ENCODE measurements around the gene DHCR24. TPM values are rescaled to one million over a fixed set of nuclear protein-coding genes. Genes with fewer than 3 reads are reported as not detected.

DHCR24 gene
- total and polyA plus RNA-seq, 2 donors (not counting 1 experiment from before 2014, with no cell fraction given), result 5.2 to 13.3 TPM

GRCh38 chr1:54835970-54836369 lies 51.0 kb downstream of the DHCR24 start:
- no CpG with 5 or more reads among the region's 5 CpGs for WGBS (ENCODE audit: insufficient coverage)
- H3K27me3 Mint-ChIP-seq, result peaks cover 7% of the 10 kb centered on the region
- ATAC-seq (ENCODE audit: low read depth) (no peak), DNase-seq (no peak)
- Histone ChIP-seq H3K27me3 (replicated peaks in 1 of 4; ENCODE audit: control extremely low read depth in 1 of 4, control insufficient read depth in 3 of 4, insufficient read depth in 4 of 4, low read length in 3 of 4) (peaks cover 0 to 10% (median 0%) of the 10 kb centered on the region in 4 experiments), H3K9ac (ENCODE audit: low read length) (no peak overlapping the region), H3K4me2 (replicated peaks; ENCODE audit: low read depth, low read length, poor library complexity, severe bottlenecking) (no peak overlapping the region), H3K79me2 (ENCODE audit: control insufficient read depth, insufficient read depth, low read length) (no peaks in the 10 kb centered on the region), H3K27ac (ENCODE audit: low read length in 2 of 2) (no peak overlapping the region), H3K4me3 (ENCODE audit: control extremely low read depth in 1 of 5, extremely low read depth in 1 of 5, insufficient read depth in 1 of 5, low read depth in 2 of 5, low read length in 4 of 5) (no peak overlapping the region), H3K36me3 (replicated peaks in 1 of 2; ENCODE audit: control extremely low read depth in 1 of 2, control insufficient read depth in 1 of 2, extremely low read depth in 1 of 2, insufficient read depth in 2 of 2, low read length in 1 of 2) (no peaks in the 10 kb centered on the region), H3K4me1 (ENCODE audit: control insufficient read depth in 2 of 2, insufficient read depth in 2 of 2, low read length in 2 of 2) (no peaks in the 10 kb centered on the region), H2AFZ (ENCODE audit: insufficient read depth, low read depth, low read length, poor library complexity, severe bottlenecking) (no peak overlapping the region), H4K20me1 (ENCODE audit: control insufficient read depth, insufficient read depth, low read length, poor library complexity, severe bottlenecking) (no peaks in the 10 kb centered on the region), H3K9me3 (ENCODE audit: control extremely low read depth in 1 of 3, control insufficient read depth in 2 of 3, insufficient read depth in 1 of 3, low read length in 2 of 3) (peaks cover 0 to 9% (median 0%) of the 10 kb centered on the region in 3 donors)
- H3K9me3 Mint-ChIP-seq (ENCODE audit: insufficient read depth), result peaks cover 2% of the 10 kb centered on the region
- no peak overlapping the region for H3K27ac Mint-ChIP-seq
- TF ChIP-seq, protein P1, sequence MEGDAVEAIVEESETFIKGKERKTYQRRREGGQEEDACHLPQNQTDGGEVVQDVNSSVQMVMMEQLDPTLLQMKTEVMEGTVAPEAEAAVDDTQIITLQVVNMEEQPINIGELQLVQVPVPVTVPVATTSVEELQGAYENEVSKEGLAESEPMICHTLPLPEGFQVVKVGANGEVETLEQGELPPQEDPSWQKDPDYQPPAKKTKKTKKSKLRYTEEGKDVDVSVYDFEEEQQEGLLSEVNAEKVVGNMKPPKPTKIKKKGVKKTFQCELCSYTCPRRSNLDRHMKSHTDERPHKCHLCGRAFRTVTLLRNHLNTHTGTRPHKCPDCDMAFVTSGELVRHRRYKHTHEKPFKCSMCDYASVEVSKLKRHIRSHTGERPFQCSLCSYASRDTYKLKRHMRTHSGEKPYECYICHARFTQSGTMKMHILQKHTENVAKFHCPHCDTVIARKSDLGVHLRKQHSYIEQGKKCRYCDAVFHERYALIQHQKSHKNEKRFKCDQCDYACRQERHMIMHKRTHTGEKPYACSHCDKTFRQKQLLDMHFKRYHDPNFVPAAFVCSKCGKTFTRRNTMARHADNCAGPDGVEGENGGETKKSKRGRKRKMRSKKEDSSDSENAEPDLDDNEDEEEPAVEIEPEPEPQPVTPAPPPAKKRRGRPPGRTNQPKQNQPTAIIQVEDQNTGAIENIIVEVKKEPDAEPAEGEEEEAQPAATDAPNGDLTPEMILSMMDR (IDR thresholded peaks at IDR 0.05), result no peak
- no peak for TF ChIP-seq EZH2 (IDR thresholded peaks at IDR 0.05; ENCODE audit: borderline replicate concordance, insufficient read depth, low read depth, low read length, poor library complexity, severe bottlenecking)
- no peaks in the 10 kb centered on the region for H3K4me1 Mint-ChIP-seq
- CTCF ChIA-PET, result no interaction called here
- POLR2A ChIA-PET, result no interaction called here
- intact Hi-C loops (cut with micrococcal nuclease), result no loop called here
- H3K4me3 Mint-ChIP-seq, result no peak overlapping the region

DNA sequence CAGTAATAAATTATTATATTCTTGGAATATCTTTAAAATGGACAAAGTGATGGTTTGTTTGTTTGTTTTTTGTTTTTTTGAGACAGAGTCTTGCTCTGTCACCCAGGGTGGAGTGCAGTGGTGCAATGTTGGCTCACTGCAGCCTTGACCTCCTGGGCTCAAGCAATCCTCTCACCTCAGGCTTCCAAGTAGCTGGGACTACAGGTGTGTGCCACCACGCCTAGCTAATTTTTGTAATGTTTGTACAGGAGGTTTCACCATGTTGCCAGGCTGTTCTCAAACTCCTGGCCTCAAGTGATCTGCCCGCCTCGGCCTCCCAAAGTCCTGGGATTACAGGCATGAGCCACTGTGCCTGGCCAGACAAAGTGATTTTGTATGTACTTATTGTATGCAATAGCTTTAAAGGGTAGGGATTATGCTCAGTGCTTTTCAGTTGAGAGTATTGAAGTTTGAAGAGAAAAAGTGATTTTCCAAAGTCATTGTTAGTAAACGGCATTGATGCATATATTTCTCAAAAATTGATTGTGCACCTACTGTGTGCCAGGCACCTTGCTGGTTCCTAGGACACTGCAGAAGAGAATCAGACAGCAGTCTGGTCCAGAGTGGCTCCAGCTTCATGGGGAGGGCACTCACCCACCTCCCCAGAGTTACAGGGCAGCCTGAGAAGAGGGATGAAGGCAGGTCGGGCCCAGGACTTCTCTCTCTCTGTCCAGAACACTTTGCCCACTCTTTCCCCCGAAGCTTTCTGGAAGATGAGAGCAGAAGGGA lies 51.7 kb downstream of the DHCR24 start:
- Mint-ChIP-seq H3K9me3 (ENCODE audit: insufficient read depth) (peaks cover 2% of the 10 kb centered on the region), H3K27ac (no peak overlapping the region), H3K4me3 (no peak overlapping the region), H3K27me3 (peaks cover 13% of the 10 kb centered on the region), H3K4me1 (no peaks in the 10 kb centered on the region)
- ChIA-PET CTCF (no interaction called here), POLR2A (no interaction called here)
- 94% methylated on average over 3 of the region's 6 CpGs for WGBS (ENCODE audit: insufficient coverage)
- H3K79me2 ChIP-seq (ENCODE audit: control insufficient read depth, insufficient read depth, low read length), result no peaks in the 10 kb centered on the region
- ATAC-seq (ENCODE audit: low read depth), result no peak
- no peaks in the 10 kb centered on the region for H4K20me1 ChIP-seq (ENCODE audit: control insufficient read depth, insufficient read depth, low read length, poor library complexity, severe bottlenecking)
- no peaks in the 10 kb centered on the region for H3K4me1 ChIP-seq (ENCODE audit: control insufficient read depth in 2 of 2, insufficient read depth in 2 of 2, low read length in 2 of 2)
- peaks cover 0 to 9% (median 0%) of the 10 kb centered on the region in 3 donors for H3K9me3 ChIP-seq (ENCODE audit: control extremely low read depth in 1 of 3, control insufficient read depth in 2 of 3, insufficient read depth in 1 of 3, low read length in 2 of 3)
- H3K9ac ChIP-seq (ENCODE audit: low read length), result no peak overlapping the region
- H3K4me3 ChIP-seq (ENCODE audit: control extremely low read depth in 1 of 5, extremely low read depth in 1 of 5, insufficient read depth in 1 of 5, low read depth in 2 of 5, low read length in 4 of 5), result no peak overlapping the region
- peaks cover 0 to 10% (median 0%) of the 10 kb centered on the region in 4 experiments for H3K27me3 ChIP-seq (replicated peaks in 1 of 4; ENCODE audit: control extremely low read depth in 1 of 4, control insufficient read depth in 3 of 4, insufficient read depth in 4 of 4, low read length in 3 of 4)
- intact Hi-C loops (cut with micrococcal nuclease), result no loop called here
- no peak overlapping the region for H3K27ac ChIP-seq (ENCODE audit: low read length in 2 of 2)
- TF ChIP-seq, protein P1 (IDR thresholded peaks at IDR 0.05), result no peak
- TF ChIP-seq EZH2 (IDR thresholded peaks at IDR 0.05; ENCODE audit: borderline replicate concordance, insufficient read depth, low read depth, low read length, poor library complexity, severe bottlenecking), result no peak
- no peaks in the 10 kb centered on the region for H3K36me3 ChIP-seq (replicated peaks in 1 of 2; ENCODE audit: control extremely low read depth in 1 of 2, control insufficient read depth in 1 of 2, extremely low read depth in 1 of 2, insufficient read depth in 2 of 2, low read length in 1 of 2)
- no peak for DNase-seq
- H2AFZ ChIP-seq (ENCODE audit: insufficient read depth, low read depth, low read length, poor library complexity, severe bottlenecking), result no peak overlapping the region
- no peak overlapping the region for H3K4me2 ChIP-seq (replicated peaks; ENCODE audit: low read depth, low read length, poor library complexity, severe bottlenecking)
